Trophoblast cell (in vitro differentiated cells and primary cell): Measurements from ENCODE around the gene NFAM1.

Experiments
- DNase-seq, 2 donors: peaks; one replicate each; pipeline ENCODE4 v3.0.0-alpha.2; 2016
- H2AFZ ChIP-seq: 2 replicates; pipeline ENCODE4 v1.6.1; 2013; ENCODE audit warnings: low read length, moderate library complexity, mild to moderate bottlenecking; ENCODE audit not compliant: insufficient read depth, poor library complexity
- H2AK5ac ChIP-seq: 2 replicates; pipeline ENCODE4 v1.6.1; 2013; ENCODE audit warnings: mild to moderate bottlenecking, low read length
- H2BK120ac ChIP-seq: 2 replicates; pipeline ENCODE4 v1.6.1; 2013; ENCODE audit warnings: low read length, mild to moderate bottlenecking, moderate library complexity; ENCODE audit not compliant: insufficient read depth, poor library complexity
- H2BK12ac ChIP-seq: 2 replicates; pipeline ENCODE4 v1.6.1; 2013; ENCODE audit warnings: mild to moderate bottlenecking, low read length, moderate library complexity
- H2BK5ac ChIP-seq: 2 replicates; pipeline ENCODE4 v1.6.1; 2013; ENCODE audit warnings: low read length, low read depth, moderate library complexity, mild to moderate bottlenecking; ENCODE audit not compliant: poor library complexity
- H3K14ac ChIP-seq: 2 replicates; pipeline ENCODE4 v1.6.1; 2013; ENCODE audit warnings: mild to moderate bottlenecking, low read length
- H3K18ac ChIP-seq: 2 replicates; pipeline ENCODE4 v1.6.1; 2013; ENCODE audit warnings: mild to moderate bottlenecking, low read length
- H3K23ac ChIP-seq: 2 replicates; pipeline ENCODE4 v1.6.1; 2013; ENCODE audit warnings: low read length
- H3K27ac ChIP-seq: 2 replicates; pipeline ENCODE4 v1.5.1; 2013; ENCODE audit warnings: low read depth, mild to moderate bottlenecking, inconsistent platforms, low read length, moderate library complexity
- H3K27me3 ChIP-seq: 2 replicates; pipeline ENCODE4 v1.6.1; 2013; ENCODE audit warnings: inconsistent platforms, mild to moderate bottlenecking, low read length, moderate library complexity; ENCODE audit not compliant: insufficient read depth
- H3K36me3 ChIP-seq, 2 experiments: 1 replicate in 1 of 2; 2 replicates in 1 of 2; pipeline ENCODE4 v1.6.1; 2013; ENCODE audit warnings: low read length in 2 of 2, mild to moderate bottlenecking in 2 of 2, moderate library complexity in 1 of 2; ENCODE audit not compliant: insufficient read depth in 2 of 2, control insufficient read depth in 1 of 2
- H3K4ac ChIP-seq: 2 replicates; pipeline ENCODE4 v1.6.1; 2013; ENCODE audit warnings: low read depth, mild to moderate bottlenecking, low read length, moderate library complexity
- H3K4me1 ChIP-seq, 2 experiments: 1 replicate in 1 of 2; 2 replicates in 1 of 2; pipeline ENCODE4 v1.6.1; 2013; ENCODE audit warnings: low read length in 2 of 2, mild to moderate bottlenecking in 2 of 2, moderate library complexity in 1 of 2; ENCODE audit not compliant: insufficient read depth in 2 of 2, control insufficient read depth in 1 of 2
- H3K4me2 ChIP-seq: 2 replicates; pipeline ENCODE4 v1.6.1; 2013; ENCODE audit warnings: inconsistent platforms, mild to moderate bottlenecking, low read length, moderate library complexity
- H3K4me3 ChIP-seq: 2 replicates; pipeline ENCODE4 v1.5.1; 2013; ENCODE audit warnings: mild to moderate bottlenecking, low read depth, low read length, inconsistent platforms
- H3K79me1 ChIP-seq: one replicate; pipeline ENCODE4 v1.6.1; 2013; ENCODE audit warnings: low read length
- H3K79me2 ChIP-seq: 2 replicates; pipeline ENCODE4 v1.6.1; 2013; ENCODE audit warnings: low read length, mild to moderate bottlenecking; ENCODE audit not compliant: control insufficient read depth, insufficient read depth, poor library complexity
- H3K9ac ChIP-seq: 2 replicates; pipeline ENCODE4 v1.6.1; 2013; ENCODE audit warnings: mild to moderate bottlenecking, low read length
- H3K9me3 ChIP-seq: 2 replicates; pipeline ENCODE4 v1.6.1; 2013; ENCODE audit warnings: low read depth, mild to moderate bottlenecking, control low read depth, inconsistent platforms, low read length; ENCODE audit not compliant: insufficient read depth
- H4K12ac ChIP-seq: 2 replicates; pipeline ENCODE4 v1.6.1; 2013; ENCODE audit warnings: low read depth, mild to moderate bottlenecking, low read length, moderate library complexity
- H4K8ac ChIP-seq: 2 replicates; pipeline ENCODE4 v1.6.1; 2013; ENCODE audit warnings: low read depth, mild to moderate bottlenecking, low read length, moderate library complexity
- H4K91ac ChIP-seq: one replicate; pipeline ENCODE4 v1.6.1; 2013; ENCODE audit warnings: low read depth, mild to moderate bottlenecking, low read length, moderate library complexity
- WGBS: extraction: QIAGEN DNeasy Blood & Tissue Kit; methylation state at CpG from one replicate; pipeline ENCODE4 v1.1.7; 2013; ENCODE audit warnings: missing lambda C conversion rate; ENCODE audit not compliant: insufficient read length, insufficient coverage; ENCODE audit errors: extremely low coverage; 5-methylcytosine and 5-hydroxymethylcytosine counted together

The NFAM1 gene

GRCh38 chr22:42404266-42404665, 27.9 kb downstream of the NFAM1 start:
- H3K18ac ChIP-seq: no peak overlapping the region
- H4K91ac ChIP-seq: no peak overlapping the region
- no peak overlapping the region for H4K8ac ChIP-seq
- H3K4me2 ChIP-seq: no peak overlapping the region
- H2AK5ac ChIP-seq: no peak overlapping the region
- no peak overlapping the region for H4K12ac ChIP-seq
- H3K9ac ChIP-seq: no peak overlapping the region
- no peaks in the 10 kb centered on the region for H3K4me1 ChIP-seq
- no peaks in the 10 kb centered on the region for H3K79me2 ChIP-seq
- H2BK5ac ChIP-seq: no peak overlapping the region
- H3K4me3 ChIP-seq: no peak overlapping the region
- DNase-seq: no peak
- no peak overlapping the region for H2BK120ac ChIP-seq
- H3K4ac ChIP-seq: no peak overlapping the region
- no peak overlapping the region for H3K27ac ChIP-seq
- no peaks in the 10 kb centered on the region for H3K79me1 ChIP-seq
- H3K27me3 ChIP-seq: no peaks in the 10 kb centered on the region
- H3K9me3 ChIP-seq: peaks cover 2% of the 10 kb centered on the region
- H3K36me3 ChIP-seq: no peaks in the 10 kb centered on the region
- H2BK12ac ChIP-seq: no peak overlapping the region
- no peak overlapping the region for H3K14ac ChIP-seq
- H2AFZ ChIP-seq: no peak overlapping the region
- WGBS: no CpG with 5 or more reads among the region's 9 CpGs
- no peak overlapping the region for H3K23ac ChIP-seq

GRCh38 chr22:42401535-42402334, 30.5 kb downstream of the NFAM1 start:
- Histone ChIP-seq H2AFZ (no peak overlapping the region), H3K4me1 (no peaks in the 10 kb centered on the region), H2BK5ac (no peak overlapping the region), H3K4ac (no peak overlapping the region), H2AK5ac (no peak overlapping the region), H3K4me3 (no peak overlapping the region), H4K8ac (no peak overlapping the region), H3K18ac (no peak overlapping the region), H3K27me3 (no peaks in the 10 kb centered on the region), H3K27ac (no peak overlapping the region), H4K91ac (no peak overlapping the region), H2BK120ac (no peak overlapping the region), H4K12ac (no peak overlapping the region), H3K9me3 (peaks cover 2% of the 10 kb centered on the region), H3K23ac (no peak overlapping the region), H3K36me3 (no peaks in the 10 kb centered on the region), H2BK12ac (no peak overlapping the region), H3K9ac (no peak overlapping the region), H3K4me2 (no peak overlapping the region), H3K14ac (no peak overlapping the region), H3K79me2 (no peaks in the 10 kb centered on the region), H3K79me1 (no peaks in the 10 kb centered on the region)
- DNase-seq: no peak
- no CpG with 5 or more reads among the region's 19 CpGs for WGBS

GRCh38 chr22:42400811-42401534, 31.2 kb downstream of the NFAM1 start:
- no peak overlapping the region for H4K12ac ChIP-seq
- WGBS: no CpG with 5 or more reads among the region's 18 CpGs

GRCh38 chr22:42399315-42400271, 32.6 kb downstream of the NFAM1 start:
- no peaks in the 10 kb centered on the region for H3K27me3 ChIP-seq
- no peak overlapping the region for H2AK5ac ChIP-seq
- no peaks in the 10 kb centered on the region for H3K36me3 ChIP-seq
- no peaks in the 10 kb centered on the region for H3K79me2 ChIP-seq
- H3K27ac ChIP-seq: no peak overlapping the region
- H3K79me1 ChIP-seq: no peaks in the 10 kb centered on the region
- no peaks in the 10 kb centered on the region for H3K4me1 ChIP-seq
- H2AFZ ChIP-seq: no peak overlapping the region
- no peak overlapping the region for H3K14ac ChIP-seq
- H4K12ac ChIP-seq: no peak overlapping the region
- no peak for DNase-seq
- no peak overlapping the region for H3K18ac ChIP-seq
- H3K4me2 ChIP-seq: no peak overlapping the region
- H3K9ac ChIP-seq: no peak overlapping the region
- H4K91ac ChIP-seq: no peak overlapping the region
- H3K4me3 ChIP-seq: no peak overlapping the region
- WGBS: no CpG with 5 or more reads among the region's 30 CpGs
- peaks cover 2% of the 10 kb centered on the region for H3K9me3 ChIP-seq
- no peak overlapping the region for H4K8ac ChIP-seq
- no peak overlapping the region for H3K23ac ChIP-seq
- no peak overlapping the region for H2BK120ac ChIP-seq
- H2BK12ac ChIP-seq: no peak overlapping the region
- H3K4ac ChIP-seq: no peak overlapping the region
- H2BK5ac ChIP-seq: no peak overlapping the region

More at GRCh38 chr22:42400811-42401534, 31.2 kb downstream of the NFAM1 start:
- Histone ChIP-seq H3K4me2 (no peak overlapping the region), H3K79me1 (no peaks in the 10 kb centered on the region), H3K23ac (no peak overlapping the region), H3K27ac (no peak overlapping the region), H3K4me1 (no peaks in the 10 kb centered on the region), H3K4ac (no peak overlapping the region), H3K9me3 (peaks cover 2% of the 10 kb centered on the region), H3K4me3 (no peak overlapping the region), H3K36me3 (no peaks in the 10 kb centered on the region), H4K91ac (no peak overlapping the region), H2AK5ac (no peak overlapping the region), H3K18ac (no peak overlapping the region), H3K27me3 (no peaks in the 10 kb centered on the region), H2BK120ac (no peak overlapping the region), H2BK5ac (no peak overlapping the region), H3K9ac (no peak overlapping the region), H2AFZ (no peak overlapping the region), H2BK12ac (no peak overlapping the region), H3K14ac (no peak overlapping the region), H4K8ac (no peak overlapping the region), H3K79me2 (no peaks in the 10 kb centered on the region)
- no peak for DNase-seq
